ENCODE data around the gene ARMCX1. TPM values are rescaled to one million over a fixed set of nuclear protein-coding genes. Genes with fewer than 3 reads are reported as not detected.
"Not testable (repeated sequence)": the region's sequence is repeated elsewhere in the genome, so short reads cannot be mapped to it uniquely, and the experiment has no call there.

Gene ARMCX1
- total RNA-seq (2014; rRNA removed; shearing (Covaris generic); ENCODE audit: low replicate concordance): 23.9 and 26.1 TPM in 2 replicates

DNA sequence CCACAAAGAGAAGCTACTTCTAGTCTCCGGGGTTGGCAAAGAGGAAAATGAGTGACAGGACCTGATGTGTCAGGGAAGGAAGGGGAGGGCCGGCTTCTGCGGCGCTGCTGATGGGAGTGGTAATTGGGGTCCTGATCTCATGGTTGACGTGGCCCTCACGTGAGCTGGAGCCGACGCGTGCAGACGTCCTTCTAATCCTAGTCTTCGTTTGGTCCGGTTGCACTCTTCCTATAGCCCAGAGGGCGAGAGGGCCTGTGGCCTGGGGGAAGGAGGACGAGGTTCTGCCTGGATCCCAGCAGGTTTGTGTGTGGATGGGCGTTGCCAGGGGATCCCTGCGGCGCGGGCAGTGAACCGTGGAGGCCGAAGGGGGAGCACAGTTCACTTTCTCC lies at the start of gene ARMCX1:
ARMCX1 (plus strand) TSS at position 186 of the 389 bp plus-strand sequence. CDS start 2,384 bp downstream, outside the sequence.
- no peaks in the 10 kb centered on the region for H3K36me3 ChIP-seq
- H3K4me3 ChIP-seq: peak within 1 kb of the TSS; percentile 57
- peak; percentile 78 for DNase-seq
- H3K27me3 ChIP-seq: no peaks in the 10 kb centered on the region
- no peaks in the 10 kb centered on the region for H3K9me3 ChIP-seq

DNA sequence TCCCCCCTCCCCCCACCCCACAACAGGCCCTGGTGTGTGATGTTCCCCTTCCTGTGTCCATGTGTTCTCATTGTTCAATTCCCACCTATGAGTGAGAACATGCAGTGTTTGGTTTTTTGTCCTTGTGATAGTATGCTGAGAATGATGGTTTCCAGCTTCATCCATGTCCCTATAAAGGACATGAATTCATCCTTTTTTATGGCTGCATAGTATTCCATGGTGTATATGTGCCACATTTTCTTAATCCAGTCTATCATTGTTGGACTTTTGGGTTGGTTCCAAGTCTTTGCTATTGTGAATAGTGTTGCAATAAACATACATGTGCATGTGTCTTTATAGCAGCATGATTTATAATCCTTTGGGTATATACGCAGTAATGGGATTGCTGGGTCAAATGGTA lies 47.4 kb upstream of the ARMCX1 start:
- DNase-seq, H3K36me3 ChIP-seq, H3K9me3 ChIP-seq, H3K27me3 ChIP-seq, H3K4me3 ChIP-seq: not testable (repeated sequence)

DNA sequence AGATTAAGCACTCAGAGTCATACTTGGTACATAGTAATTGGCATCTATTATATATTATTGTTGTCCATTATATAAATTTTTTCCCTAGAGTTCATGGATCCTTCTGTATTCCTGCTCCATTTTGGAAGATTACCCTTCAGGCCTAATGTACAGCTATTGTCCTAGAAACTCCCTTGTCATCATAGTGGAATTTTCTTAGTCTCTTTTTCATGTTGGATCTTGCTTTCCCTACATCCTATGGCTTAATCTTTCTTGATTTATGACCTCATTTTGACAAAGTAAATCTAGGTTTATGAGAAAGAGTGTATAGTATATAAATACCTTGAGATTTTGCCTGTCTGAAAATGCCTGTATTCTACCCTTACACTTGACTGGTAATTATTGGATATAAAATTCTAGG lies 43.0 kb upstream of the ARMCX1 start:
- no peak for DNase-seq
- no peak overlapping the region for H3K4me3 ChIP-seq
- H3K27me3 ChIP-seq: no peaks in the 10 kb centered on the region
- H3K36me3 ChIP-seq: no peaks in the 10 kb centered on the region
- H3K9me3 ChIP-seq: no peaks in the 10 kb centered on the region

GRCh38 chrX:101507986-101508385 lies 42.4 kb upstream of the ARMCX1 start:
- DNase-seq: no peak
- H3K27me3 ChIP-seq: no peaks in the 10 kb centered on the region

GRCh38 chrX:101530944-101531343 lies 19.4 kb upstream of the ARMCX1 start:
- H3K27me3 ChIP-seq: no peaks in the 10 kb centered on the region
- no peaks in the 10 kb centered on the region for H3K9me3 ChIP-seq
- no peak overlapping the region for H3K4me3 ChIP-seq
- no peaks in the 10 kb centered on the region for H3K36me3 ChIP-seq
- DNase-seq: no peak

More at GRCh38 chrX:101507986-101508385, 42.4 kb upstream of the ARMCX1 start:
- H3K36me3 ChIP-seq: no peaks in the 10 kb centered on the region
- H3K9me3 ChIP-seq: no peaks in the 10 kb centered on the region
- no peak overlapping the region for H3K4me3 ChIP-seq

DNA sequence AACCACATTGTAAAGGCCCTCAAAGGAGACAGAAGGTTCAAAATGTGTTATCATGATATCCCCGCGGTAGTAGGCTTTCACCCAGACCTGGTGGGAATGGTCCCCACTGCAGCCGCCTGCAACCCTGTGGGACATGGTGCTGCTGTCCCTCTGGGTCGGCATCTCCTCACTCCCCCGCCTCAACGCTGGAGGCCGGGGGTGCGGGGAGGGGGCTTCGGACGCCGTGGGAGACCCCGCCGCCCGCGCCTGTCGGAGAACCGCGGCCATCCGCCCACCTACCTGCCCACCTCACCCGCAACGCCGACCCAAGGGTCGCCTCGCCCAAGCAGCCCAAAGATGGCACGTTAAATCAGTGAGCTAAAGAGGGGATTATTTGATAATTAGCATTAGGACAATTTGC lies 11.2 kb upstream of the ARMCX1 start:
- no peaks in the 10 kb centered on the region for H3K27me3 ChIP-seq
- no peak overlapping the region for H3K4me3 ChIP-seq
- no peak for DNase-seq
- H3K9me3 ChIP-seq: no peaks in the 10 kb centered on the region
- no peaks in the 10 kb centered on the region for H3K36me3 ChIP-seq

DNA sequence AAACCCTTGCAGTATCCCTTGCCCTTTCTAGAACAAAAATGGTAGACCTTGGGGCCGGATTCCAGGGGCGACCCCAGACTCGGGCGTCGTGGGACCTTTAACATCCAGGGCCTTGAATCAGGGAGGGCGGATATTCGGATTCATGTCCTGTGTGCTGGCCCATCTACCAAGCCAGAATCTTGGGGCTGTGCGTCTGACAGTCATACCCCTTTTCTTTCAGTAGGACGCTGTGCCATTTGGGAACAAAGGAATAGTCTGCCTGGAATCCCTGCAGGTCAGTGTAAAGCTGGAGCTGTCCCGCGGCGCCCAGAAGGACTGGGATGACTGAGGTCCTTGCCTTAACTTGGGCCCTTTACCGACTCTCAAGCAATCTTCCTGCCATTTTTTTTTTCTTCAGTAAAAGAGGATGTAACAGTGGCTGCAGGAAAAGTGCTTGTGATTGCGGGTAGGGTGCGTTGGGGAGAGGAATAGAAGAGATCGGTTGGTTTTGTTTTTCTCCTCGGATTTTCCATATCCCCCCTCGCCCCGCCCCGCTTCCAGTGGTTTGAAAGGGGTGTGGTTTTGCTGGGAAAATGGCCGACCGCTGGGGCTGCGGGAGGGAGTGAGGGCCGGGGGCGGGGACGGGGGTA lies 518 bp downstream of the ARMCX1 start:
- H3K27me3 ChIP-seq: no peaks in the 10 kb centered on the region
- DNase-seq: peak; percentile 36
- H3K9me3 ChIP-seq: no peaks in the 10 kb centered on the region
- H3K36me3 ChIP-seq: no peaks in the 10 kb centered on the region
- H3K4me3 ChIP-seq: peak overlapping the region; percentile 57

DNA sequence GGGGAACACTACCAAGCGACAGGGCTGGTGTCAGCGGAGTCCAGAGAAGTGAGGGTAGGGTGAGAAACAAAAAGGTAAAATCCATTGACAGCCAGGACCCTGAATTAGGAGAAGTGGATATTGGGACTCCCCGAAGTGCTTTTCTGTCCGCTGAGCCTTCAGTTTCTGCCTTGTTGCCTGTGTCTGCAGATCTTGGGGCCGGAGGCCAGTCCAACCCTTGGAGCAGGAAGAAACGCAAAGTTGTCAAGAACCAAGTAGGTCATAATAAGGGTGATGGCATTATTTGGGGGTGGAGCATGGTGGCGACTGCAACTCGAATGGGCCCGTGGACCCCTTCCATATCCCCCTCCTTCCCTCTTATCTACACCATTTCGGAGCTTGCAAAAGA lies 1.0 kb downstream of the ARMCX1 start:
- peak; percentile 0 for DNase-seq
- H3K4me3 ChIP-seq: peak overlapping the region; percentile 57
- H3K9me3 ChIP-seq: no peaks in the 10 kb centered on the region
- no peaks in the 10 kb centered on the region for H3K36me3 ChIP-seq
- H3K27me3 ChIP-seq: no peaks in the 10 kb centered on the region

DNA sequence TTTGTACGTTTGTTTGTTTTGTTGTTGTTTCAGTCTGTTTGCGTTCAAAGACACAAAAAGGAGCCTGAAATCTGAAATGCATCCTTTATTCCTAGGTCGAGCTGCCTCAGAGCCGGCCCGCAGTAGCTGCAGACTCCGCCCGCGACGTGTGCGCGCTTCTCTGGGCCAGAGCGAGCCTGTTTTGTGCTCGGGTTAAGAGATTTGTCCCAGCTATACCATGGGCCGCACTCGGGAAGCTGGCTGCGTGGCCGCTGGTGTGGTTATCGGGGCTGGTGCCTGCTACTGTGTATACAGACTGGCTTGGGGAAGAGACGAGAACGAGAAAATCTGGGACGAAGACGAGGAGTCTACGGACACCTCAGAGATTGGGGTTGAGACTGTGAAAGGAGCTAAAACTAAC lies 2.4 kb downstream of the ARMCX1 start:
- Histone ChIP-seq H3K9me3 (no peaks in the 10 kb centered on the region), H3K4me3 (no peak overlapping the region), H3K36me3 (no peaks in the 10 kb centered on the region)

DNA sequence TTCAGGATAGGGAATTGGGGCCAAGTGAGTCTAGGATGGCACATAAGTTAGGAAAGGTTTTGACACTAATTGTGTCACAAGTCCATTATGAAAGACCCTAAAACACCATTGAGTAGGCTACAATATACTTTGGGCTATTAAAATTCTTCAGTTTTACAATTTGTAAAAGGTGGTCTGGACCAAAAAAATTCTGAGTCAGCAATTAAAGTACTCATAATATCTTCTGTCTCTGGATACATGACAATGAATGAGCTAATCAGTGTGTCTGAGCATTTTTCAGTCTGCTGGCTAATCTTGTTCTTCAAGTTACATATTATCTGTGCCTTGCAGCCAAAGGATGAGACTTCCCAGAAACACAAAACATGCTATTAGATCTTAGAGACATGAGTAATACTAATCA lies 14.3 kb downstream of the ARMCX1 start:
- no peak for DNase-seq
- no peaks in the 10 kb centered on the region for H3K9me3 ChIP-seq
- no peaks in the 10 kb centered on the region for H3K36me3 ChIP-seq
- H3K4me3 ChIP-seq: no peak overlapping the region
- no peaks in the 10 kb centered on the region for H3K27me3 ChIP-seq

More for the DNA sequence above, 2.4 kb downstream of the ARMCX1 start:
- no peak for DNase-seq
- H3K27me3 ChIP-seq: no peaks in the 10 kb centered on the region

GRCh38 chrX:101595739-101596419 lies 45.5 kb downstream of the ARMCX1 start:
- no peak overlapping the region for H3K4me3 ChIP-seq
- no peak for DNase-seq
- no peaks in the 10 kb centered on the region for H3K27me3 ChIP-seq
- H3K36me3 ChIP-seq: no peaks in the 10 kb centered on the region
- H3K9me3 ChIP-seq: no peaks in the 10 kb centered on the region

DNA sequence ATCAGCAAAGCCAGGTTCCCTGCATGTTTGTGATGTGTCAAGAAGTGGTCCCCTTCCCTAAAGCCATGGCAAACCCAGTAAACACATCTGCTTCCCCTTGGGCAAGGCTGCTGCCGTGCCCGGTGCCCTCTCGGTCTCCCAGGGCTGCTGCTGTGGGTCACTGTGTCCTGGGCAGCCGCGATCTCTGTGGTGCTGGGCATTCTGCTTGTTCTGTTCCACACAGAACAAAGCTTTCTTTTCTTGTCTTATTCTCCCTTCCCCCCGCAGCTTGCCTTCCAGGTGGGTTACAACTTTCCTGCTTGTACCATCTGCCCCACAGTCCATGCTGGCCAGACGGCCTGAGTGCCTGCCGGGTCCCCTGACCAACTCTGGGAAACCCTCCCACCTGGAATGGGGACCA lies 49.2 kb downstream of the ARMCX1 start:
- not testable (repeated sequence) for DNase-seq, H3K4me3 ChIP-seq, H3K9me3 ChIP-seq, H3K36me3 ChIP-seq, H3K27me3 ChIP-seq

DNA sequence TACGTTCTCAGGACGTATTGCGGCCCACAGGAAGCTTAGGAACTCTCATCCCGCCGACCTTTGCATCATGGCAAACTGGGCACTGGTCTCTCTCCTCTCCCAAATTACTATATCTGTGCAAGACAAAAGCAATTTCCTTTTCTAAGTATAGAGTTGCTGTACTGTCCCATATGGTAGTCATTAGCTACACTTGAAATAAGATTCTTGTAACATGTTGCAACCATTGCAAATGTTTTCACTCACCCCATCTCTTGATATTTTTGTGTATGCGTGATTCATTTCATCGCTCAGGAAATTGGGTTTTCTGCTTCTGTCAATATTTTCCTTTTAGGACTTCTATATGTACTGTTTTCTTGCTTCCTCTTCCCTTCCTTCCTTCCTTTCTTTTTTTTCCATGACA lies 51.7 kb downstream of the ARMCX1 start:
- Histone ChIP-seq H3K4me3 (no peak overlapping the region), H3K36me3 (no peaks in the 10 kb centered on the region), H3K27me3 (no peaks in the 10 kb centered on the region), H3K9me3 (no peaks in the 10 kb centered on the region)
- no peak for DNase-seq

Other genes starting within 250 kb of the ARMCX1 start
- gene TIMM8A, start 201.8 kb upstream of the ARMCX1 start, total RNA-seq (2014; rRNA removed; shearing (Covaris generic); ENCODE audit: low replicate concordance): 9.6 and 26.6 TPM in 2 replicates
- 0.59 TPM in 1 of 2 replicates, not detected in the other for gene BTK, start 164.4 kb upstream of the ARMCX1 start, total RNA-seq (2014; rRNA removed; shearing (Covaris generic); ENCODE audit: low replicate concordance)
- gene RPL36A, start 159.5 kb upstream of the ARMCX1 start, total RNA-seq (2014; rRNA removed; shearing (Covaris generic); ENCODE audit: low replicate concordance): 879 and 3,439 TPM in 2 replicates
- gene GLA, start 142.6 kb upstream of the ARMCX1 start, total RNA-seq (2014; rRNA removed; shearing (Covaris generic); ENCODE audit: low replicate concordance): 30.1 and 34.8 TPM in 2 replicates
- gene HNRNPH2, start 142.3 kb upstream of the ARMCX1 start, total RNA-seq (2014; rRNA removed; shearing (Covaris generic); ENCODE audit: low replicate concordance): 25.9 and 40.6 TPM in 2 replicates
- gene ARMCX4, start 65.1 kb upstream of the ARMCX1 start, total RNA-seq (2014; rRNA removed; shearing (Covaris generic); ENCODE audit: low replicate concordance): not detected in 2 replicates
- 38.8 and 53.5 TPM in 2 replicates for gene ARMCX6, start 67.5 kb downstream of the ARMCX1 start, total RNA-seq (2014; rRNA removed; shearing (Covaris generic); ENCODE audit: low replicate concordance)
- gene ARMCX3, start 72.6 kb downstream of the ARMCX1 start, total RNA-seq (2014; rRNA removed; shearing (Covaris generic); ENCODE audit: low replicate concordance): 26.3 and 33.7 TPM in 2 replicates
- 23.7 and 38.1 TPM in 2 replicates for gene ARMCX2, start 109.3 kb downstream of the ARMCX1 start, total RNA-seq (2014; rRNA removed; shearing (Covaris generic); ENCODE audit: low replicate concordance)

Data from MG63 (cell line).